Measurements from ENCODE around the gene ELOVL1. TPM values are rescaled to one million over a fixed set of nuclear protein-coding genes. Genes with fewer than 3 reads are reported as not detected.
A peak's percentile ranks its signal among the peaks of the same experiment; 100 is the strongest.

The ELOVL1 gene
- total RNA-seq, 4 donors from 2014 or later, result 149 to 434 (median 349) TPM

DNA sequence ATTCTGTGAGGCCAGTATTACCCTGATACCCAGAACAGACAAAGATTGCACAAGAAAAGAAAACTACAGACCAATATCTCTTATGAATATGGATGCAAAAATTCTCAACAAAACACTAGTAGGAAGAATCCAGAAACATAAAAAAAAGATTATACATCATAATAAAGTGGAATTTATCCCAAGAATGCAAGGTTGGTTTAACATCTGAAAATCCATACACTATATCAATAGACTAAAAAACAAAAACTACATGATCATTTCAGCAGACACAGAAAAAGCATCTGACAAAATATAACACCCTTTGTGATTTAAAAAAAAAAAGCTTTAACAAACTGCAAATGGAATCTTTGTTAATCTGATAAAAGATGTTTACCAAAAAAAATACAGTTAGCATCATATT, 42.4 kb downstream of the ELOVL1 start:
- TF ChIP-seq POLR2A (IDR thresholded peaks at IDR 0.05) (no peak), POLR2AphosphoS5 (IDR thresholded peaks at IDR 0.05) (no peak), EP300 (IDR thresholded peaks at IDR 0.05) (no peak), CTCF (IDR thresholded peaks at IDR 0.05) (no peak)
- DNase-seq (ENCODE audit: low spot score in 2 of 2), result no peak
- H3K9me3 ChIP-seq, result peaks cover 14% of the 10 kb centered on the region
- no peak overlapping the region for H3K27ac ChIP-seq
- H3K36me3 ChIP-seq, result no peaks in the 10 kb centered on the region
- H3K4me1 ChIP-seq, result peaks cover 9% of the 10 kb centered on the region
- no peak overlapping the region for H3K4me3 ChIP-seq
- H3K27me3 ChIP-seq, result no peaks in the 10 kb centered on the region

DNA sequence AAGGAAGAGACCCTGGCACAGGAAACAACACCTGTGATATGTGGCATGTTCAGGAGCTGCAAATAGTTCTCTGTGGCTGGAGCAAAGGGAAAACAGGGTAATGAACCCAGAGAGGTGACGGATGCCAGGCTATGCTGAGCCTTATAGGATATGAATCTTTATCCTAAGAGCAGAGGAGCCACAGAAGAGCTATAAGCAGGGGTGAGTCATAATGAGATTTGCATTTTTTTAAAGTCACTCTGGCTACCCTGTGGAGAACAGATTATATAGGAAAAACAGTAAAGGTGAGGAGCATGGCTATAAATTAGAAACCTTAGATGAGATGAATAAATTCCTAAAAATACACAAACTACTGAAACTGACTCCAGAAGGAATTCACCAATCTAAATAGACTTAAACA, 43.0 kb downstream of the ELOVL1 start:
- 91% methylated on average over 1 of the region's 1 CpG for WGBS
- H3K27ac ChIP-seq, result no peak overlapping the region
- no peak for TF ChIP-seq CTCF (IDR thresholded peaks at IDR 0.05)
- no peak for TF ChIP-seq EP300 (IDR thresholded peaks at IDR 0.05)
- TF ChIP-seq POLR2A (IDR thresholded peaks at IDR 0.05), result no peak
- no peak for TF ChIP-seq POLR2AphosphoS5 (IDR thresholded peaks at IDR 0.05)
- no peaks in the 10 kb centered on the region for H3K36me3 ChIP-seq
- no peak for DNase-seq (ENCODE audit: low spot score in 2 of 2)
- H3K4me3 ChIP-seq, result no peak overlapping the region
- no peaks in the 10 kb centered on the region for H3K27me3 ChIP-seq
- peaks cover 14% of the 10 kb centered on the region for H3K9me3 ChIP-seq
- peaks cover 3% of the 10 kb centered on the region for H3K4me1 ChIP-seq

DNA sequence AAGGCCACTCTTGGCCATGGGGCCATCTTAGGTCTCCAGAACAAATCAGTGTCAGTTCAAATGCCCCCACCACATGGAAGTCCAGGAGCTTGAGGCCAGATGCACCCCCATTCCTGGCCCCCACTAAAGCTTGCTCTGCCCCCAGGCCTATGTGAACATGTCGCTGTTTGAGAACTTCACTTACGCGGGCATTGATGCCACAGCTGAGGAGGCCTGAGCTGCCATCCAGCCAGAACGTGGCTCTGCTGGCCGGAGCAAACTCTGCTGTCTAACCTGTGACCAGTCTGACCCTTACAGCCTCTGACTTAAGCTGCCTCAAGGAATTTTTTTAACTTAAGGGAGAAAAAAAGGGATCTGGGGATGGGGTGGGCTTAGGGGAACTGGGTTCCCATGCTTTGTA, 45.3 kb downstream of the ELOVL1 start:
- TF ChIP-seq EP300 (IDR thresholded peaks at IDR 0.05), result no peak
- TF ChIP-seq POLR2AphosphoS5 (IDR thresholded peaks at IDR 0.05), result no peak
- no peak for TF ChIP-seq CTCF (IDR thresholded peaks at IDR 0.05)
- no peak for TF ChIP-seq POLR2A (IDR thresholded peaks at IDR 0.05)
- H3K4me3 ChIP-seq, result no peak overlapping the region

GRCh38 chr1:43321331-43321891, 46.4 kb downstream of the ELOVL1 start:
- Histone ChIP-seq H3K36me3 (no peaks in the 10 kb centered on the region), H3K4me1 (no peaks in the 10 kb centered on the region), H3K27ac (no peak overlapping the region), H3K9me3 (peaks cover 4% of the 10 kb centered on the region), H3K27me3 (no peaks in the 10 kb centered on the region), H3K4me3 (no peak overlapping the region)
- whole genome bisulfite sequencing, result 100% methylated on average over 6 of the region's 16 CpGs
- TF ChIP-seq EP300 (IDR thresholded peaks at IDR 0.05) (no peak), POLR2A (IDR thresholded peaks at IDR 0.05) (no peak), POLR2AphosphoS5 (IDR thresholded peaks at IDR 0.05) (no peak), CTCF (IDR thresholded peaks at IDR 0.05) (no peak)
- peak in 1 of 2 donors; percentile 59 for DNase-seq (ENCODE audit: low spot score in 2 of 2)

More for the DNA sequence above, 45.3 kb downstream of the ELOVL1 start:
- WGBS, result 89% methylated on average over 5 of the region's 5 CpGs
- peak in 1 of 2 donors; percentile 40 for DNase-seq (ENCODE audit: low spot score in 2 of 2)
- Histone ChIP-seq H3K9me3 (peaks cover 8% of the 10 kb centered on the region), H3K4me1 (no peaks in the 10 kb centered on the region), H3K27ac (no peak overlapping the region), H3K36me3 (no peaks in the 10 kb centered on the region), H3K27me3 (no peaks in the 10 kb centered on the region)

DNA sequence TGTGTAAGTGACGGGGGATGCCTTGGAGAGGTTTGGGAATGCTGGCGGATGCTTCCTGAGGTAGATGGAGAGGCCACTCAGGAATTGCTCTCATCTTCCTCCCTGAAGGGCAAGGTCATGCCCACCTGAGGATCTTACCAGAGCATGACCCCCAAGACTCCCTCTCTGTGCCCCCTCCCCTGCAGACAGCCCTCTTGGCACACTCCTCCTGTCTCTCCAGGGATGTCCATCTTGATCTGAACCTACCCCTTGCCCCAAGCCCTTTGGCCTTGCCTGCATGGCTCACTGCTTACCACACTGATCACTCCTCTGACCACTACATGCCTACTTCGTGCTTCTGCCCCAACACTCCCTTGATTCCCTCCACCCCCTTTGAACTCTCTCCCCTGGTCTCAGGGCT, 48.0 kb downstream of the ELOVL1 start:
- Histone ChIP-seq H3K4me3 (no peak overlapping the region), H3K36me3 (no peaks in the 10 kb centered on the region), H3K4me1 (no peaks in the 10 kb centered on the region), H3K9me3 (no peaks in the 10 kb centered on the region), H3K27ac (no peak overlapping the region), H3K27me3 (no peaks in the 10 kb centered on the region)
- TF ChIP-seq POLR2A (IDR thresholded peaks at IDR 0.05) (no peak), EP300 (IDR thresholded peaks at IDR 0.05) (no peak), CTCF (IDR thresholded peaks at IDR 0.05) (no peak), POLR2AphosphoS5 (IDR thresholded peaks at IDR 0.05) (no peak)
- WGBS, result 94% methylated on average over 2 of the region's 3 CpGs
- DNase-seq (ENCODE audit: low spot score in 2 of 2), result peak in 1 of 2 donors; percentile 29
